ENCODE results near the gene SMYD3. TPM values are rescaled to one million over a fixed set of nuclear protein-coding genes. Genes with fewer than 3 reads are reported as not detected.

The SMYD3 gene
- total and polyA plus RNA-seq, 11 donors, result 6.3 to 12.1 (median 9.5) TPM

- H3K4me1 ChIP-seq, result no peaks in the 10 kb centered on the region
- intact Hi-C loops (cut with DNase I), result no loop called here
- H3K27ac ChIP-seq, result no peak overlapping the region
- ATAC-seq (no peak), DNase-seq (no peak)
- no peaks in the 10 kb centered on the region for H3K27me3 ChIP-seq
- TF ChIP-seq POLR2A (IDR thresholded peaks at IDR 0.05) (no peak), CTCF (IDR thresholded peaks at IDR 0.05) (no peak)
- no peaks in the 10 kb centered on the region for H3K9me3 ChIP-seq
- H3K4me3 ChIP-seq, result no peak overlapping the region
- 63 to 98% (median 80%) methylated on average over 3 of the region's 3 CpGs for WGBS, 4 donors
- no peaks in the 10 kb centered on the region for H3K36me3 ChIP-seq
These were observed 200.6 kb downstream of the SMYD3 start for GRCh38 chr1:246306415-246307037.

DNA sequence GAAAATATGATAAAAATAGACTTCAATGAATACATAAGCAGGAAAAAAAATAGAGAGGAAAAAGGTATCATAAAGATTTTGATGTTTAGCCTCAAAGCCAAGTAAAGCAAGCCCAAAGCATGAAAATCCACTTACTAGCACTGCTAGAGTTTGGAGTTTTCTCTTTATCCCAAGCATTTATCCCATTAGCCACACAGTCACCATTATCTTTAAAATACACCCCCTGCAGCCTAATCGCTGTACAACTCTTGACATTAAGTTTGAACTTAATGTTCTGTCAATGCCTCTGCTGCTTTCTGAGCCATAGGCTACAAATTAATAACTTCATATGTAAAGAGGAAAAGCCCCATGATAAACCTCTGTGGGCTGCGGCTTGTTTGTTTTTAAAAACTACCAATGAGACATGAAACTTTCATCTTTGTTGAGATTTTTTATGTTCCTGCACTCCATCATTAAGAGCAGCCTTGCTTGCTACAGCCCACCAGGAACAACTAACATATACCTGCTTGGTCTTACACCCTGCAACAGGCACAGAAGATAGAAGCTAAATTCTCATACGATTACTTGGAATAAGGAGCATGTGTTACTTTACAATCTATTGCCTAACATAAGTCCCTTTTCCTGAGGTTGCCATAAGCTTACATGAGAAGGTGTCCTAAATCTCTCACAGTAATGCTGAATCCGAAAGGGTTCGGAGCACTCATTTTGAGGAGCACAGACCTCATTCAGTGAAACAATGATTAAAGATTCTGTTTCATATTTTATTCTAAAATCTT is 202.4 kb downstream of the SMYD3 start:
- WGBS, 4 donors, result 91 to 94% (median 92%) methylated on average over 5 of the region's 5 CpGs
- H3K9me3 ChIP-seq, result no peaks in the 10 kb centered on the region
- no peaks in the 10 kb centered on the region for H3K27me3 ChIP-seq
- no peak for TF ChIP-seq POLR2A (IDR thresholded peaks at IDR 0.05)
- TF ChIP-seq CTCF (IDR thresholded peaks at IDR 0.05), result no peak
- H3K4me1 ChIP-seq, result no peaks in the 10 kb centered on the region
- H3K27ac ChIP-seq, result no peak overlapping the region
- H3K36me3 ChIP-seq, result no peaks in the 10 kb centered on the region
- intact Hi-C loops (cut with DNase I), result no loop called here
- DNase-seq (no peak), ATAC-seq (no peak)
- no peak overlapping the region for H3K4me3 ChIP-seq

DNA sequence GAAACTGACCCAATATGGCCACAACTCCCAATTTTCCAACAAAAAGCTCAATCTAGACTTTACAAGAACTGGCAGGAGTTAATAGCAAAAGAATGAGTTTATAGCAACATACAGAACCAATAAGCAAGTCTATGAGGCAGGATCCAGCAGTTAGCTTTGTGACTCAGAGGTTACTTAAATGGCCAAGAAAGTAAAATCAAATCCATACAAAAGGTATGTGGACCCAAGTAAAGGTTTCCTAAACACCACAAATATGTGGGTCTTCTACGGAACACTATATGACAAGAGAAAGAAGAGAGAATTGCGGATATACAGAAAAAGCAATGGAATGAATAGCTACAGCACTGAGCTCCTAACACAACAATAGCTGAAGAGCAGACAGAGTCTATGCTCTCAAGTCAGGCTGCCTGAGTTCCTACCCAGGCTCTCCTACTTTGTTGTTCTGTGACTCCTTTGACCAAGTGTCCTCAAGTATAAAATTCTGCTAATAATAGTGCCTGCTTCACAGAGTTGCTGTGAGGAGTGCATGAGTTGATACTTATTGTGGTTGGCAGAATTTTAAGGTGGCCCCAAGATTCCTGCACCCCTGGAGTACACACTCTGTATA is 204.3 kb downstream of the SMYD3 start:
- no peak overlapping the region for H3K27ac ChIP-seq
- no peaks in the 10 kb centered on the region for H3K36me3 ChIP-seq
- TF ChIP-seq CTCF (IDR thresholded peaks at IDR 0.05) (no peak), POLR2A (IDR thresholded peaks at IDR 0.05) (no peak)
- no peaks in the 10 kb centered on the region for H3K9me3 ChIP-seq
- H3K4me3 ChIP-seq, result no peak overlapping the region
- no peak for ATAC-seq
- no peak for DNase-seq
- intact Hi-C loops (cut with DNase I), result no loop called here
- H3K4me1 ChIP-seq, result no peaks in the 10 kb centered on the region
- no peaks in the 10 kb centered on the region for H3K27me3 ChIP-seq
- 94 to 99% (median 97%) methylated on average over 2 of the region's 2 CpGs for whole genome bisulfite sequencing, 4 donors

DNA sequence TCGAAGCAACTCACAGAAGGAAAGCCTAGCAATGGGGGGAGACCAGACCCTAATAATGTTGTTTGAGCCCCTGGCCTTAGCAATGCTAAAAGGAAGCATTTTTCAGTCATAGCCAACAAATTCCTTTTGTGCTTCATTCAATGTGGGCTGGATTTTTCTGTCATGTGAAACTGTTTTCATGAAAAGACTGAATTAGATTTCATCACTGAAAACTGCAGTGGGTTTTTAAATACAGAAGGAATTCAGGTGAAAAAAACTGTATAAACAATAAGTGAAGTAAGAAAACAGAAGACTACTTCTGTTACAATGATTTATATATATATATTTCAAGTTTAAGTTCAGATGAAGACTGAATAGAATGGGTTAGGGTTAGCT is 204.8 kb downstream of the SMYD3 start:
- no peaks in the 10 kb centered on the region for H3K4me1 ChIP-seq
- TF ChIP-seq POLR2A (IDR thresholded peaks at IDR 0.05), result no peak
- TF ChIP-seq CTCF (IDR thresholded peaks at IDR 0.05), result no peak
- H3K27me3 ChIP-seq, result no peaks in the 10 kb centered on the region
- no peak for ATAC-seq
- no peaks in the 10 kb centered on the region for H3K36me3 ChIP-seq
- intact Hi-C loops (cut with DNase I), result no loop called here
- no peaks in the 10 kb centered on the region for H3K9me3 ChIP-seq
- H3K27ac ChIP-seq, result no peak overlapping the region
- no peak for DNase-seq
- 89 to 95% (median 94%) methylated on average over 1 of the region's 1 CpG for WGBS, 4 donors
- H3K4me3 ChIP-seq, result no peak overlapping the region

Data from heart left ventricle (tissue), 16 donors.